Tibial nerve (tissue), 4 donors: ENCODE results near the gene YOD1. TPM values are rescaled to one million over a fixed set of nuclear protein-coding genes. Genes with fewer than 3 reads are reported as not detected.

ENCODE experiments used
- DNase-seq, 2 donors: peaks; one replicate each; pipeline ENCODE4 v3.0.0-alpha.2; 2019; ENCODE audit warnings: low spot score in 2 of 2
- H3K27ac ChIP-seq, 4 donors: fragments of 200-600 bp; sonication (generic) in 3 of 4; one replicate each; pipeline ENCODE4 v1.5.1; 2017 to 2019; ENCODE audit warnings: mild to moderate bottlenecking in 1 of 4
- H3K27me3 ChIP-seq, 2 donors: fragments of 200-600 bp; sonication (generic) in 1 of 2; one replicate each; pipeline versions ENCODE4 v1.5.1 to v1.6.0; 2017 to 2019
- H3K36me3 ChIP-seq, 3 donors: fragments of 200-600 bp; sonication (generic); one replicate each; pipeline ENCODE4 v1.5.1; 2018 to 2019
- H3K4me1 ChIP-seq, 4 donors: fragments of 200-600 bp; sonication (generic) in 3 of 4; one replicate each; pipeline ENCODE4 v1.5.1; 2017 to 2019
- H3K4me3 ChIP-seq, 4 donors: fragments of 200-600 bp; sonication (generic) in 3 of 4; one replicate each; pipeline ENCODE4 v1.5.1; 2017 to 2019; ENCODE audit warnings: mild to moderate bottlenecking in 1 of 4, moderate library complexity in 1 of 4
- H3K9me3 ChIP-seq, 4 donors: fragments of 200-600 bp; sonication (generic) in 3 of 4; one replicate each; pipeline ENCODE4 v1.5.1; 2017 to 2019
- EP300 ChIP-seq, 2 donors: sonication (generic); formaldehyde crosslinking; IDR thresholded peaks; one replicate each; pipeline ENCODE4 v1.6.1; 2017; ENCODE audit warnings: antibody characterized with exemption in 2 of 2, mild to moderate bottlenecking in 1 of 2
- POLR2A ChIP-seq, 2 donors: fragments of 450-650 bp; IDR thresholded peaks; one replicate each; pipeline ENCODE4 v1.6.1; 2017; ENCODE audit warnings: antibody characterized with exemption in 2 of 2, mild to moderate bottlenecking in 2 of 2, moderate library complexity in 2 of 2
- WGBS, 2 donors: methylation state at CpG; one replicate each; pipeline ENCODE4 v1.1.5; 2018; 5-methylcytosine and 5-hydroxymethylcytosine counted together
- total RNA-seq, 4 donors: library from RNA; depleted of rRNA; stranded (reverse); fragments of >200 nt; gene quantifications; one replicate each; pipeline ENCODE4 v1.1.0, GENCODE V29; 2016
- TF ChIP-seq, protein P1 (sequence below), 5 experiments: fragments of 200-600 bp in 3 of 5; fragments of 450-650 bp in 2 of 5; sonication (generic) in 3 of 5; IDR thresholded peaks; one replicate each; pipeline ENCODE4 v1.5.1; 2016 to 2019; ENCODE audit warnings: antibody characterized with exemption in 5 of 5, mild to moderate bottlenecking in 3 of 5, moderate library complexity in 2 of 5

The YOD1 gene
- total RNA-seq, 4 donors from 2014 or later, result 6.9 to 11.8 (median 10.7) TPM

DNA sequence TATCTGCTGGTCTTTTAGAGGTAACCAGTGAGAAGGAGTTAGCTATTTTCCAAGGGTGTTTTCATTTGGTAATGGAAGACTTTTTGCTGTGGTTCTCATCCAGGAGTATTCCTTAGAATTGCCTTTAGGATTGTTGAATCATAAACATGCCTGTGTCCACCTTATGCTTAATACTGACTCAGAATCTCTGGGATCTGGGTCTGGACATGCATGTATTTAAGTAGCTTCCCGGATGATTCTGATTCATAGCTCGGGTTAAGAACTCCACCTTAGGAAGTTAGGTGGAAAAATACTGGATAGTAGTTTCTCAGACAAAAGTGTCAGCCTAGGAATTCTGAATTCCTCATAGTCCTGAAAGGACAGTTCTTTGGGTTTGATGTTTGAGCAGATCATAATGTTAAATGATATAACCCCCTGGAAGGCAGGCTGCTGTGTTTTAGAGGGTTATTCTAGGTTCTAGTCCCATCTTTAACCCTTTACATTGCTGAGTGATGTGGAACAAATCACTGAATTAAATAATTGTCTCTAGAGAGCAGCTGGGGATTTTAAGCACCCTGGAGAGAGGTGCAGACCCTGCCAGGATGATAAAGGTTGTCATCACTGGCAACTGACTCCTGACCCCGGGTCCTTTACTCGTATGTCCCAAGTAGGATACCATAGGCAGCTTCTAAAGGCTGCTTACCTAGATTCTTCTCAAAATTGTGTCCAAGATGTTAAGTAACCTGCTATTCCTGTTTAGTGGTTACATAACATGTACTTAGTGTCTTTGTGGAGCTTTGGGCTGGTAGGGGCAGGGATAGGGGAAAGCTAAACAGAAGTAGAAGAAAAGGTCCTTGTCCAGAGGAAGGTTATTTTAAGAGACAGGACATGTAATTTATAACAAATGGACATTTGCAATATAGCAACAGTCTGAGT is 23.2 kb upstream of the YOD1 start:
- Histone ChIP-seq H3K9me3 (no peaks in the 10 kb centered on the region), H3K27me3 (no peaks in the 10 kb centered on the region), H3K36me3 (peaks cover 0 to 45% (median 0%) of the 10 kb centered on the region in 3 donors), H3K27ac (no peak overlapping the region), H3K4me1 (peaks cover 0 to 5% (median 0%) of the 10 kb centered on the region in 4 donors), H3K4me3 (no peak overlapping the region)
- no peak for DNase-seq
- 69 to 72% methylated on average over 4 of the region's 4 CpGs for WGBS, 2 donors
- TF ChIP-seq POLR2A (IDR thresholded peaks at IDR 0.05), result no peak
- TF ChIP-seq, protein P1, sequence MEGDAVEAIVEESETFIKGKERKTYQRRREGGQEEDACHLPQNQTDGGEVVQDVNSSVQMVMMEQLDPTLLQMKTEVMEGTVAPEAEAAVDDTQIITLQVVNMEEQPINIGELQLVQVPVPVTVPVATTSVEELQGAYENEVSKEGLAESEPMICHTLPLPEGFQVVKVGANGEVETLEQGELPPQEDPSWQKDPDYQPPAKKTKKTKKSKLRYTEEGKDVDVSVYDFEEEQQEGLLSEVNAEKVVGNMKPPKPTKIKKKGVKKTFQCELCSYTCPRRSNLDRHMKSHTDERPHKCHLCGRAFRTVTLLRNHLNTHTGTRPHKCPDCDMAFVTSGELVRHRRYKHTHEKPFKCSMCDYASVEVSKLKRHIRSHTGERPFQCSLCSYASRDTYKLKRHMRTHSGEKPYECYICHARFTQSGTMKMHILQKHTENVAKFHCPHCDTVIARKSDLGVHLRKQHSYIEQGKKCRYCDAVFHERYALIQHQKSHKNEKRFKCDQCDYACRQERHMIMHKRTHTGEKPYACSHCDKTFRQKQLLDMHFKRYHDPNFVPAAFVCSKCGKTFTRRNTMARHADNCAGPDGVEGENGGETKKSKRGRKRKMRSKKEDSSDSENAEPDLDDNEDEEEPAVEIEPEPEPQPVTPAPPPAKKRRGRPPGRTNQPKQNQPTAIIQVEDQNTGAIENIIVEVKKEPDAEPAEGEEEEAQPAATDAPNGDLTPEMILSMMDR (IDR thresholded peaks at IDR 0.05), result no peak
- no peak for TF ChIP-seq EP300 (IDR thresholded peaks at IDR 0.05)

DNA sequence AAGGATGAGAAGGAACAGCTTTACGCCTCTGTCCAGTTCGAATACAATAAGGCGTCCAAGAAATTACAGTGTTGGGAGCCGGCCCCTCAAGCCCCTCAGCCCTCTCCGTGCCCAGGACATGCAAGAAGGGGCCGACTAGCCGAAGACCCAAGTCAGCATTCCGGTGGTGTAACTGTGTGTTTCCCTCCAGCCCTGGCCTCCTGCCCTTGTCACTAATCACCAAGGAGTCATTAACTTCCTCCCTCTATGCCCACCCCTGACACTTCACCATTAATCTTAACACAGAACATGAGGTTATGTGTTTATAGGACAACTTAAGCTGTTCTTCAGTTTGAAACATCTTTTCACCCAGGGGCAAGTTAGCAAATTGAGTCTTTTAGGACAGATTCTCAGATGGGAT is 21.2 kb upstream of the YOD1 start:
- peaks cover 0 to 59% (median 6%) of the 10 kb centered on the region in 3 donors for H3K36me3 ChIP-seq
- no peak overlapping the region for H3K4me3 ChIP-seq
- WGBS, 2 donors, result 87 to 91% methylated on average over 8 of the region's 8 CpGs
- DNase-seq, result no peak
- no peaks in the 10 kb centered on the region for H3K27me3 ChIP-seq
- no peak for TF ChIP-seq EP300 (IDR thresholded peaks at IDR 0.05)
- TF ChIP-seq POLR2A (IDR thresholded peaks at IDR 0.05), result no peak
- TF ChIP-seq, protein P1 (IDR thresholded peaks at IDR 0.05), result no peak
- no peaks in the 10 kb centered on the region for H3K9me3 ChIP-seq
- H3K27ac ChIP-seq, result no peak overlapping the region
- no peaks in the 10 kb centered on the region for H3K4me1 ChIP-seq

DNA sequence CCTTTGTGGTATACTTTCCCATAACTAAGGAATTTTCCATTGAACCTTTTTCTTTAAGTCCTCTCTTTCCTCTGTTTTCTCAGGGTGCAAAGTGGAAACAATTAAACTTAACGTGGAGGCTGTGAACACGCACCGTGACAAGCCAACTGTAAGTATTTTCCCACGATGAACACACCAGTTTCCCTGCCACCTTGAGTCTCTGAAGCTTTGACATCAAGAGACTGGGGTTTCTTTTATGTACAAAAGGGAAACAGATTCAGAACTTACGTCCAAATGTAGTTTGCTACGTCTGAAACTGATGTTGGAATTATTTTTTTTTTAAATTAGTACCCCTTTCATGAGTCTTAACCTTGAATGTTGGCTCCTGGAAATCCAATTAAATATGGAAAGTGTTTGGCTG is 20.4 kb upstream of the YOD1 start:
- H3K4me1 ChIP-seq, result no peaks in the 10 kb centered on the region
- H3K4me3 ChIP-seq, result no peak overlapping the region
- H3K9me3 ChIP-seq, result no peaks in the 10 kb centered on the region
- WGBS, 2 donors, result 88 to 92% methylated on average over 6 of the region's 6 CpGs
- no peaks in the 10 kb centered on the region for H3K27me3 ChIP-seq
- TF ChIP-seq, protein P1 (IDR thresholded peaks at IDR 0.05), result no peak
- no peak for TF ChIP-seq EP300 (IDR thresholded peaks at IDR 0.05)
- DNase-seq, result no peak
- H3K27ac ChIP-seq, result no peak overlapping the region
- peaks cover 0 to 67% (median 8%) of the 10 kb centered on the region in 3 donors for H3K36me3 ChIP-seq

DNA sequence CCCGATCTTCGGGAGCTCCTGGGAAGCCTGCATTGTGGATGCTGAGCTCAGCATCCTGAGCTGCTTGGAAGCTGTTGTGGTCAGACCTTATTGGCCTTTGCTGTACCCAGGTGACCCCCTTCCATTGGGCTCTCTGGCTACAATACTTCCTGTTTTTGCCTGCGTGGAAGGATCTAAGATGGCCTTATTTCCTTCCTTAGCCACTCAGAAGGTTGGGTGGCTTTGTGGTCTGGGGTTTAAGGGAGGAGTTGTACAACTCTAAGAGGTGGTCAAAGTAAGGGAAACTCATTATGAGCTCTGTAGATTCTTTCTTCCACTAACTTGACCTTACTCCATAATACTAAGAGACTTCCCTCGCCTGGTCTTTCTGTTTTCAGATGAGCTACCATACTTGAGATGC is 19.8 kb upstream of the YOD1 start:
- 80 to 87% methylated on average over 4 of the region's 4 CpGs for WGBS, 2 donors
- no peaks in the 10 kb centered on the region for H3K9me3 ChIP-seq
- H3K27me3 ChIP-seq, result no peaks in the 10 kb centered on the region
- peaks cover 0 to 74% (median 8%) of the 10 kb centered on the region in 3 donors for H3K36me3 ChIP-seq
- H3K27ac ChIP-seq, result no peak overlapping the region
- TF ChIP-seq, protein P1 (IDR thresholded peaks at IDR 0.05), result no peak
- TF ChIP-seq POLR2A (IDR thresholded peaks at IDR 0.05), result no peak
- no peak for TF ChIP-seq EP300 (IDR thresholded peaks at IDR 0.05)
- no peaks in the 10 kb centered on the region for H3K4me1 ChIP-seq
- H3K4me3 ChIP-seq, result no peak overlapping the region
- no peak for DNase-seq

DNA sequence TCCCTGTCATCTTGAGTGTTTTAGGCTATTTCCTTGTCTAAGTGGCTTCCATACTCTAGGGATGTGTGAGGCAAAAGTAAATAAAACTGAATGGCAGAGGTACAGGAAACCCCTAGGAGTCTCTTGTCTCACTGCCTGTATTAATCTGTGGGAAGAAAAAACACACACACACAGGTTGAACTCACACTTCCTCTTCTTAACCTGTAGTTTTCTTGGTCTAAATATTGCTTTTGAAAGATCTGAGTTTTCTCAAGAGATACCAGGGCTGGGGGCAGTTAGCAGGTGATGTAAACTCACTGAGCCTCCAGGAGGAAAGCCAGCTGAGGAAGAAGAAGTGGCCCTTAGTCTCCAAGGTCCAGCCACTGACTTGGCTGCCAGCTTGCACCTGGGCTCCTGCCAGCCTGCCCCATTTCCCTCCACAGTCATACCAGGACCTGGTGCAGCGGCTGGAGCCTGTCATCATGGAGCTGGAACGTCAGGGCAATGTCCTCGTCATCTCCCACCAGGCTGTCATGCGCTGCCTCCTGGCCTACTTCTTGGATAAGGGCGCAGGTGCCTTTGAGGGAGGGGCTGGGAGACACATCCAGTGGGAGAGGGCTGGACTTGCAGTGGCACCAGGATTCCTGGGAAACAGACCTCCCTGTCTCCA is 19.0 kb upstream of the YOD1 start:
- TF ChIP-seq, protein P1 (IDR thresholded peaks at IDR 0.05), result no peak
- TF ChIP-seq POLR2A (IDR thresholded peaks at IDR 0.05) (no peak), EP300 (IDR thresholded peaks at IDR 0.05) (no peak)
- no peaks in the 10 kb centered on the region for H3K4me1 ChIP-seq
- H3K36me3 ChIP-seq, result peaks cover 0 to 82% (median 8%) of the 10 kb centered on the region in 3 donors
- no peaks in the 10 kb centered on the region for H3K27me3 ChIP-seq
- 92 to 97% methylated on average over 5 of the region's 5 CpGs for WGBS, 2 donors
- no peak overlapping the region for H3K4me3 ChIP-seq
- no peak overlapping the region for H3K27ac ChIP-seq
- no peak for DNase-seq
- H3K9me3 ChIP-seq, result no peaks in the 10 kb centered on the region
